NCI-H1694 treated with DMSO at 0.1 percent for 48 hours (cell line): ENCODE results near the gene SMAP2.
"Not testable (repeated sequence)": the region's sequence is repeated elsewhere in the genome, so short reads cannot be mapped to it uniquely, and the experiment has no call there.

Source experiments
- DNase-seq: peaks from one replicate; lab custom pipeline; 2025; lab: John Stamatoyannopoulos, UW

SMAP2 gene

DNA sequence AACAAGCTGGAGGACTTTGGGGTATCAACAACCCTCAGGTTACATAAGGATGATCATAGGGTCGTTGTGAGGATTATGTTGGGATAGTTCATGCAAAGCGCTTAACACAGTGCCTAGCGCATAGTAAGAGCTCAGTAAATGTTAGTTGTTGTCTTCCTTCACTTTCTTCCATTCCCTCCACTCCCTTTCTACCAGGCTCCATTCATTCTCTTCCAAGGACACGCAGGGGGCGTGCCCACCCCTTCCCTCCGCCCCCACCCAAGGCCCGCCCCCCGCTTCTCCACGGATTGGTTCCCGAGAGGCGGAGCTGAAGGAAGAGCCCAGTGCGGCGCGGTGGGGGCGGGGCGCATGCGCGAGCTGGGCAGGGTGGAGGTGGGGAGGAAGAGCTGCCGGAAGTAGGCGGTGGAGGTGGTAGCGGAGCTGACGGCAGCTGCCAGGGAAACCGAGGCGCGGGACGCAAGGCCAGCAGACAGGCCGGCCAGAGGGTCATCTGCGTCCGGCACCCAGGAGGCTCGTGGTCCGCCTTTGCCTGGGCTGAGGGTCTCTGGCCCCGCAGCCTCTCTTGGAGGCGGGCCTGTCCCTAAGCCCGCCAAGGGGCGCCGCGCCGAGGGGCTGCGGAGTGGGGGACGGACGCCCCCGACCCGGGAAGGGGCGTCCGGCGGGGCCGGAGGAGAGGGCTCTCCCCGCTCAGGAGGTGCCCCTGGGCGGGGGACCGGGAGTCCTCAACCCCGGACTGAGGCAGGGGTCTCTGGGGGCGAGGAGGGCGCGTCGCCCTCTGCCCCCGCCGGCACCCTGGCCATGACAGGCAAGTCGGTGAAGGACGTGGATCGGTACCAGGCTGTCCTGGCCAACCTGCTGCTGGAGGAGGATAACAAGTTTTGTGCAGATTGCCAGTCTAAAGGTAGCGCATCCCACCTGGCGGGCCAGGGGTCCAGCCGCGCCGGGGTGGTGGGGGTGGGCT is at the start of gene SMAP2:
Gene SMAP2 (plus strand): TSS at position 405 of the 961 bp plus-strand sequence. CDS start 394 bp downstream, at position 799.
- peak; percentile 71 for DNase-seq

DNA sequence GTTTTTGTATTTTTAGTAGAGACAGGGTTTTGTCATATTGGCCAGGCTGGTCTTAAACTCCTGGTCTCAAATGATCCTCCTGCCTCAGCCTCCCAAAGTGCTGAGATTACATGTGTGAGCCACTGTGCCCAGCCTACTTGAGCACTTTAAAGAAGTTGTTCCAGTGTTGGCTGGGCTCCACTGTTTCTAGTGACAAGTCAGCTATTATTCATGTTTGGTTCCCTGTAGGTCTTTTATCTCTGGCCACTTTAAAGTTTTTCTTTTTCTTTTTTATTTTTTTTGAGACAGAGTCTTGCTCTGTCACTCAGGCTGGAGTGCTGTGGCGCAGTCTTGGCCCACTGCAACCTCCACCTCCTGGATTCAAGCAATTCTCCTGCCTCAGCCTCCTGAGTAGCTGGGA is 42.1 kb upstream of the SMAP2 start:
- not testable (repeated sequence) for DNase-seq

DNA sequence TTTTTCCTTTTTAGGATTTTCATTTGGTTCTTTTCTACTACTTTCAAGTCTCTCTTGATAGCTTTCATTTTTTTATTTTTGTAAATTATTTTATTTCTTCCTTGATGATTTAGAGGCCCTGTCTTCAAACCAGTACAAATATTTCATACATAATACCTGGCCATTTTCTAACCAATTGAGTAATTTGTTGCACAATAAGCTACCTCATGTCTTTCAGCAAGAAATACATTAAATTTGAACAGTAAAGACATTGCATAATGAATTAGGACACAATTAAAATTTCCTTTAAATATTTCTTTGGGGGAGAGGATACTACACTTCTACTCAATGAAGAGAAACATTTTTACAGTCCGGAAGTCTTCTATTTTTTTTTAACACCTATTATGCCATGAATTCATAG is 40.8 kb upstream of the SMAP2 start:
- DNase-seq = no peak

DNA sequence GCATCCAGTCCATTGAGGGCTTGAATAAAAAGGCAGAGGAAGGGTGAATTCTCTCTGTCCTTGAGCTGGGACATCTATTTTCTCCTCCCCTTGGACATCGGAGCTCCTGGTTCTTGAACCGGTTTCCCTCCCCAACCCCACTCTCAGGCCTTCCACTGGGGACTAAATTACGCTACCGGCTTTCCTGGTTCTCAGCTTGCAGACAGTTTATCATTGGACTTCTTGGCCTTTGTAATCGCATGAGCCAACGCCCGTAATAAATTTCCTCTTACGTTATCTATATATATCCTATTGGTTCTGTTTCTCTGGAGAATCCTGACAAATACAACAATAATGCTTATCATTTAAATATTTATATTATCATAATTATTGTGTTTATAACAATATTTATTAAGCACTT is 36.1 kb upstream of the SMAP2 start:
- DNase-seq = no peak

DNA sequence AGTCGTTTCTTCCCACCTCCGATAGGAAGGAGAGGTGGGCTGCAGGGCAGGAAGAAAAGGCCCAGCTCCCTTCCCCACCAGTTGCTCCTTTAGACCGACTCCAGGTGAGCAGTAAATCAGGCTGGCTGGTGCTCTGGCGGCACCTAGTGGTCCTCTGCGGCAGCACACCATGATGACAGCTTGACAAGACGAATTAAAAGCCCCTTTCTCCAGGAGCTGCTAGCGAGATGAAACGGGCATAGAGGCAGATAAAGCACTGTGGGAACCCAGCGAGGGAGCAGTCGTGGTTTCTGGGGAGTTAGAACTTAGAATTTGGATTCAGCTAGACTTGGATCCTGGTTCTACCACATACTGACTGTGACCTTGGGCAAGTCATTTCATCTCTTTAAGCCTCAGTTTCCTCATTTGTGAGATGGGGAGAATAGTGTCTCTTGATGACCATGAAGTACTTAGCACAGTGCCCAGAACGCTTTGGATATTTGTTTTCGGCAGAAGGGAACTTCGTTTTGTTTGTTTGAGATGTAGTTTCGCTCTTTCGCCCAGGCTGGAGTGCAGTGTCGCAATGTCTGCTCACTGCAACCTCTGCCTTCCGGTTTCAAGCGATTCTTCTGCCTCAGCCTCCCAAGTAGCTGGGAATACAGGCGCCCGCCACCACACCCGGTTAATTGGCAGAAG is 34.6 kb upstream of the SMAP2 start:
- DNase-seq = peak; percentile 47

DNA sequence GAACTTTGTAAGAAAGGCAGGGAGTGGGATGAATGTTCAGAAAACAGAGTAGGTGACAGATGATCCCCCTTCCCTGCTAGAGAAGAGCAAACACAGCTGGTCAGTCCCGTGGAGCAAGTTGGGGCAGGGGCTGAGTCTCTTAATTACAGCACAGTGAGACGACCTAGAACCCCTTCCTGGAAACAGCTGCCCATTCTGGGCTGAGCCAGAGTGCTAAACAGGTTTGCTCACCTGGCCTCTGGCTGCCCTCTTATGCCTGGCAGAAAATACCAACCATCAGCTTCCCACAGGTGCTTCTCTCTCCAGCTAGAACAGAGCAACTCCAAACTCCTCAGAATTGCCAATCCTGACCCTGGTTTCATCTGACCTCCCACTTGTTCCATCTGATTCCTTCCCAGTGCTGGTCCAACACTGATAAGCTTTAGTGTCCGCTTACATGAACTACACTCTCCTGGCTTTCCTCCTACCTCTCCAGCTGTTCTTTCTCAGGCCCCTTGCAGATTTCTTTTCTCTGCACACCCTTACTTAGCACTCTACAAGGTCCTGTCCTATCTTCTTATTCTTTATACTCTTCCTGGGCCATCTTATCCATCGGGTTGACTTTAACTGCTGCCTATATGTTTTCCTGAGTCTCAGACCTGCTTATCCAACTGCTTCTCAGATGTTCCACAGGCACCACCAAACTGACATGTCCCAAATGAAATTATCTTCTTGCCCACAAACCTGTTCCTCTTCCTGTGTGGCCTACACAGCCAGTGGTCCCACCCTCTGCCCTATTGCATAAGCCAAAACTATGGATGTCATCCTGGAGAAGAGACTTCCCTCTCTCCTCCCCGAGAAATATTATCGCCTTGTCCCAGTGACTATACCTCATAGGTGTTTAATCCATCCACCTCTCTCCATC is 33.9 kb upstream of the SMAP2 start:
- no peak for DNase-seq

DNA sequence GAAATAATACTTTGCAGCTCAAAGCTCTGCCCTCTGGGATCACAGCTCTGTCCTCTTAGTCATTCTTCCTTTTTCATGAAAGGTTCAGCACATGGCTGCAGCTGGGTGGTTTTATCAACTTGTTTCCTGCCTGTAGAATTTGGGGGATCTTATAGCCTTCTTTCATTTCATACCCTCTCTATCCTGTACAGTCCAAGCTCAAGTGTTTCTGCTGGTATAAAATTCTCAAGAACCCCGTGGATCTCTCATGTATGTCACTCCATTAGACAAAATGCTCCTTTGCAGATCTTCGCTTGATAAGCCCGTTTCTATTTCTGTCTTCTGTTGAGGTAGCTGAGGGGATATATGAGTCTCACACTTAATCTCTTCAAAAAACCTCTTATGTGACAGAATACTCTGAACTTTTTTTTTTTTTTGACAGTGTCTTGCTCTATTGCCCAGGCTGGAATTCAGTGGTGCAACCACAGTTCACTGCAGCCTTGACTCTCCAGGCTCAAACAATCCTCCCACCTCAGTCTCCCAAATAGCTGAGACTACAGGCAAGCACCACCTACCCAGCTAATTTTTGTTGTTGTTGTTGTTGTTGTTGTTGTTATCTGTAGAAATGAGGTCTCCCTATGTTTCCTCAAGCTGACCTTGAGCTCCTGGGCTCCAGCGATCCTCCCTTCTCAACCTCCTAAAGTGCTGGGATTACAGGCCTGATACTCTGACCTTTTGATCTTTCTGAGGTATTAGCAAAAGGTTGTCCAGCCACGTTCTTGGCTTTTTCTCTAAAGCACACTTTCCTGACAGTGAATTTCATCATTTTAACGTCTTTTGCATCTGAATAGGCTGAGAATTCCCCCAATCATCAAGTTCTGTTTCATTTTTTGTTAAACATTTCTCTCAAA is 31.8 kb upstream of the SMAP2 start:
- DNase-seq = no peak

DNA sequence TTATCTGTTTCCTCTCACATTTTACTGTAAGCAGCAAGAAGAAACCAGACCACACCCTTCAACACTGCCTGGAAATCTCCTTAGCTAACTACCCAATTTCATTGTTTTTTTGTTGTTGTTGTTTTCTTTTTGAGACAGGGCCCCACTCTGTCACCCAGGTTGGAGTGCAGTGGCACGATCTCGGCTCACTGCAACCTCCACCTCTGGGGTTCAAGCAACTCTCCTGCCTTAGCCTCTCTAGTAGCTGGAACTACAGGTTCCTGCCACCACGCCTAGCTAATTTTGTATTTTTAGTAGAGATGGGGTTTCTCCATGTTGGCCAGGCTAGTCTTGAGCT is 31.2 kb upstream of the SMAP2 start:
- DNase-seq = not testable (repeated sequence)

DNA sequence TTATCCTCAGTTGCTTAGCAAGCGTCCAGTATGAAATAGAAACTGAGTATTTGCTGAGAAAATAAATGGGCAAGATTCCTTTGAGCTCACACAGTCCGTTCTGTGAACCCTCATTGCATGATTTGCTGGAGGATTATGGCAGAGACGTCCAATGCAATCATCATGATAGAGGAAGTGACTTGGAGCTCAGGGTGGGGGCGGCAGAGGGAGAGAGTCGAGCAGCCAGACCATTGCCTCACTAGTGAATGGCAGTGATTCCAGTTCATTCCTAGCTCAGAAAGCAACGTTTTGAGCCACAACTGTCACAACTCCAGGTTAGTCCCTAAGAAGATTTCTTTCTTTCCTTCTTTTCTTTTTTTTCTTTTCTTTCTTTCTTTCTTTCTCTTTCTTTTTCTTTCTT is 28.9 kb upstream of the SMAP2 start:
- DNase-seq = no peak

DNA sequence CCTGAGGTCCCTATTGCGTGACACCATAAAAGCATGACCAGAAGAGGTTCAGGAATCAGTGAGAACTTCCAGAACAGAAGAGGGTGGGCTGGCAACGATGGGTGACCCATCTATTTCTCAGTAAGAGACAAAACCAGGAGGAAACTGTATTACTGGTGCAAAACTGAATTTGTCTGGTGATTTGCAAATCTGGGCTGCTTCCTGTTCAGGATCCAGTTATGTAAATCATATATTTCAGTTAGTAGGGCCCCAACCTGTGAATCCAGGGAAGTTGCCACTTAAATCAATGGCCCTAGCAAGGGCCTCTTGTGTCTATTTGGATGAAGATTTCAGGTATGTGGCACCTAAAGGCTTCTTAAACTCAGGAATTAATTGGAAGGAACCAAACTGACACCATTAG is 23.1 kb upstream of the SMAP2 start:
- no peak for DNase-seq

DNA sequence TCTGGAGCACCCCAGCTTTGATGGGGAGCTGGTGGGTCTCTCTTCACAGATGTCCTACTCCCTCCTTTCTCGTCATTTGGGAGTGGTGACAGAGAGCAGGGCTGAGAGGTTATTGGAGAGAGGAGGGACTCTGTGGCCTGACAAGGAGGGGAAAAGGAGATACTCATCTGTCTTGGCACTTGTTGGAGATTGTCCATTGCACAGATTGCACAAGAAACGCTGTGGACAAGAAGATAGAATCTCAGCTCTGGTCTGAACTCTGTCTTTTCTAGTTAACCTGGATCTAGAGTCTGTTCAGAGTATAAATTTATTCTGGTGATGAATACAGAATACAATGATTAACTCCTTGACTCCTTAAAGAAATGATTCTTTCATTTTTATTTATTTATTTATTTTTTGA is 22.4 kb upstream of the SMAP2 start:
- no peak for DNase-seq

DNA sequence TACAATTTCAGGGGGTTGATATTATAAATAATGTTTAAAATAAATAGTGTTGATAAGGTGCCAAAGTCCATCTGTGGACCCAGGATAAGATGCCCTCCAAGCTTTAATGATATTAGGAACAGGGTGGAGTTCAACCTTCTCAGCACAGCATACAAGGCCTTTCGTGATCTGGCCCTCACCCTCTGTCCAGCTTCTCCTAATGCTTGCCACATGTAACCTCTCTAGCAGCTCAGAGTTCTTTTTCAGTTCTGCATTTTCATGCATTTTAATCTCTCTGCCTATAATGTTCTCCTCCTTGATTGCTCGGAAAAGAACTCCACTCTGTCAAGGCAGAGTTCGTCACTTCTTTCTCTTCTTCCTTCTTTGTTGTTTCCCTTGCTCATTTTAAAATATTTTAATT is 21.4 kb upstream of the SMAP2 start:
- no peak for DNase-seq

DNA sequence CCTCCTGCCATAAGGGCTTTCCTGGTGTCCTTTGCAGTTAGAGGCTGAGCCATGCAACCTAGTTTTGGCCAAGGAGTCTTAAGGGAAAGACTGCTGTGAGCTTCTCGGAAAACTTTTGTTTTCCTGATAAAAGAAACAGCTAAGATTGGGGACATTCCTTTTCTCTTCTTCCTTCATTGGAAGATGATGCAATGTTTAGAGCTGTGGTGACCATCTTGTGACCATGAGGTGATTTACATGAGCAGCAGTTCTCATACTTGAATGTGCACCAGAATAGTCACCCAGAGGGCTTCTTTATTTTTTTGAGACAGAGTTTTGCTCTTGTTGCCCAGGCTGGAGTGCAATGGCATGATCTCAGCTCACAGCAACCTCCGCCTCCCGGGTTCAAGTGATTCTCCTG is 20.4 kb upstream of the SMAP2 start:
- no peak for DNase-seq

DNA sequence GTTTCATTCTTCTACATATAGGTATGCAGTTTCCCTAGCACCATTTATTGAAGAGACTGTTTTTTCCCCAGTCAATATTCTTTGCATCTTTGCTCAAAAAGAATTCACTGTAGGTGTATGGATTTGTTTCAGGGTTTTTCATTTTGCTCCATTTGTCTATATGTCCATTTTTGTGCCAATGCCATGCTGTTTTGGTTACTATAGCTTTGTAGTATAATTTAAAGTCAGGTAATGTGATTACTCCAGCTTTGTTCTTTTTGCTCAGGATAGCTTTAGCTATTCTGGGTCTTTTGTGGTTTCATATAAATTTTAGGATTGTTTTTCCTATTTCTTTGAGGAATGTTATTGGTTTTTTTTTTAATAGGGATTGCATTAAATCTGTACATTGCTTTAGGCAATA is 15.9 kb upstream of the SMAP2 start:
- no peak for DNase-seq

DNA sequence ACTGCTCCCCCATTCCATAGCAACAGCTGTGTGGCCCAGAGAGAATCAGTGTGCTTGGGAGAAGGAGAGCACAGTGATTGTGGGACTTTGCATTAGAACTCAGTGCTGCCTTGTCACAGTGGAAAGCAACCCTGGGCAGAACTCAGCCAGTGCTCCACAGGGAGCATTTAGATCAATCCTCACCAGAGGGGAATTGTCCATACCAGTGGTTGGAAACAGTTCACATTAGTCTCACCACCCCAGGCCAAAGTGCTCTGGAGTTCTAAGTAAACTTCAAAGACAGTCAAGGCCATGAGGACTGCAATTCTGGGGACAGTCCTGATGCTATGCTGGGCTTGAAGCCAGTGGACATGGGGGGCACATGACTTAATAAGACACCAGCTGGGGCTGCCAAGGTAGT is 12.9 kb upstream of the SMAP2 start:
- no peak for DNase-seq

DNA sequence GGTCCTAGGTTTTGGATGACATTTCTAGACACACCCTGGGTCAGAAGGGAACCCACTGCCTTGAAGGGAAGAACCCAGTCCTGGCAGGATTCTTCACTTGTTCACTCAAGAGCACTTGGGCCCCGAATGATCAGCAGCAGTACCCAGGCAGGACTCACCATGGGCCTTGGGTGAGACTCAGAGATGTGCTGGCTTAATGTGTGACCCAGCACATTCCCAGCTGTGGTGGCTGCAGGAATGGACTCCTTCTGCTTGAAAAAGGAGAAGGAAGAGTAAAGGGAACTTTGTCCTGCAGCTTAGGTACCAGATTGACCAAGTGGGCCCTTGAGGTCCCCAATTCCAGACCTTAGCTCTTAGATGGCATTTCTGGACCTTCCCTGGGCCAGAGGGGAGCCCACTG is 12.3 kb upstream of the SMAP2 start:
- DNase-seq = no peak

DNA sequence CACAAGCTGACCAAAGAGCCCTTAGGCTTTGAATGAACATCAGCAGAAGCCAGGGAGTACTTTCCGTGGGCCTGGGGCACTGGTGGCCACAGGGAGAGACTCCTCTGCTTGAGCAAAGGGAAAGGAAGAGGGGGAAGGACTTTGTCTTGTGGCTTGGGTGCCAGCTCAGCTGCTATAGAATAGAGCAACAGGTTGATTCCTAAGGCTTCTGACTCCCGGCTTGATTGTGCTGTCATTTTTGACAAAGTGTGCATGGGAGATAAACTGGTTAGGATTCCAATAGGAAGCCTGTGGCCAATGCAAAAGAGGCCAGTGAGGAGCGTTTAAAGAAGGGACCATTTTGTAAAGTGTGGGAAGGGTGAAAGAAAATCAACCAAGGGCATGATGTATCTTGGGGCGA is 11.9 kb upstream of the SMAP2 start:
- no peak for DNase-seq

DNA sequence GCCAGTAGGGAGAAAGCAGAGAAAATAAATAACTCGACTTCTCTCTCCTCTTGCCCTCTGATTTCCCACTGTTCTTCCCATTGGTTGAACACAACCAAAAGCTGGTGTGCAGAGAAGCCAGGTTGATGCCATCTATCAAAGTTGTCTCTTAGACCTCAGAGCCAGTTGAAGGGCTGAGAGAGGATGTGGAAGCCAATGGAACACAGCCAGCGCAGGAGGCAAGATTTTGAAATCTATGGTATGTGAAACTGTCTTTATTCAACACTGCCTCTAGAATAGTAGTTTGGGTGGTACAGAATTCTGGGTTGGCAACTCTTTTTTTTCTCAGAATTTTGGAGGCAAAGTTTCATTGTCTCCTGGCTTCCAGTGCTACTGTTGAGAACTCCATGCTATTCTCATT is 11.3 kb upstream of the SMAP2 start:
- DNase-seq = no peak

DNA sequence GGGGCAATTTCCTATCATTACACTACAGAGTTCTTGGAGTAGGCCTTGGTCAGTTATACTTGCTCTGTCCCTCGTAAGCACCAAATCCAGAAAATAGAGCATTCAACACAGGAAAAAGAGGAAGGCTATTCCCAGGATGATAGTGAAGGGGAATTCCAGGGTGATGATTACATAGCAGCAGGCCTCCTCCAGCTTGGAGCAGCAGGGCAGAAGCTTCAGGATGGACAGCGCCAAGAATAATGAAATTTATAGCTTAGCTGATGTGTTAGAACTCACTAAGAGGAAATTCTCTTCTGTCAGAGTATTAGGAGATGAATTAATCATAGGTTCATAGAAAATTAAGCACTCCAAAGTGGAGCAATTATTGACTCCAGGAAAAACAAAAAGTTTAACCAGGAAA is 10.8 kb upstream of the SMAP2 start:
- no peak for DNase-seq

DNA sequence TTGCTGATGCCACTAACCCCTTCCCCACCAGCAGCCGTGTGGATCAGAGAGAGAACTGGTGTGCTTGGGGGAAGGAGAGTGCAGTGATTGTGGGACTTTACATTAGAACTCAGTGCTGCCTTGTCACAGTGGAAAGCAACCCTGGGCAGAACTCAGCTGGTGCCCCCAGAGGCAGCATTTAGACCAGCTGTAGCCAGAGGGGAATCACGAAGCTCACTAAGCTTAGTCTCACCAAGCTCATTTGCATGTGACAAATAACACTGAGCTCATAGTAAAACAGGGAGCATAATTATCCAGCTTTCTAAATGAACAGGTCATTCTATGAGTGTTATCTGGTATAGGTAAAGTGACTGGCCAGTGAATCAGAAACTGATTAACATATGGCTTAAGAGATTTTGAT is 9.8 kb upstream of the SMAP2 start:
- no peak for DNase-seq

DNA sequence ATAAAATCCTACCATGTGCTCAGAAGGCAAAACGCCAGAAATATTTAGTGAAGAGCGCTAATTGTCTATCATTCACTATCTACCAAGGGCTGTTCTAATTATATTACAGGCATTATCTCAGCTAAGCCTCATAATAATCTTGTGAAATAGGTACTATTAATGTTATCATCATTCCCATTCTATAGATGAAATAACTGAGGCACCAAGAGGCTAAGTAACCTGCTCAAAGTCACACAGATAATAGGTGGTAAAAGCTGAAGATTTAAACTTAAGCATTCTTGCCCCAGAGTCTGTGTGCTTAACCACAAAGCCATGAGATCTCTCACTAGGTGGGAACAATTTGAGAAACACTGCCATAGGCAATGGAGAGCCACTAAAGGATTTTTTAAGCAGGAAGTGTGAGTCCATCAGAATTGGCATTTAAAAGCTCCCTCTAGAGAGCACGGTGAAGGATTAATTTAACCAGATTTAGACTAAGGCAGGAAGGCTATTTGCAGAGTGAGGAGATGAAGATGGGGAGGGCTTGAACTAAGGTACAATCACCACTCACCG is 1.7 kb upstream of the SMAP2 start:
- DNase-seq = no peak
